Fibroblast of lung (primary cell): ENCODE results near the gene CYBA. TPM values are rescaled to one million over a fixed set of nuclear protein-coding genes. Genes with fewer than 3 reads are reported as not detected.

Source experiments
- DNase-seq, 2 donors: peaks; one replicate each; pipeline versions ENCODE4 v3.0.0 to v3.0.0-alpha.2; 2010; ENCODE audit warnings: low read depth in 2 of 2
- H2AFZ ChIP-seq: 2 replicates; pipeline ENCODE4 v1.5.1; 2012; ENCODE audit warnings: low read length, control low read depth, inconsistent platforms
- H3K27ac ChIP-seq: 2 replicates; pipeline ENCODE4 v1.5.1; 2011; ENCODE audit warnings: low read length, control low read depth; ENCODE audit not compliant: insufficient read depth
- H3K27me3 ChIP-seq: 2 replicates; pipeline ENCODE4 v1.5.1; 2011; ENCODE audit warnings: mild to moderate bottlenecking, low read length; ENCODE audit not compliant: control insufficient read depth, insufficient read depth
- H3K36me3 ChIP-seq: 2 replicates; pipeline ENCODE4 v1.5.1; 2011; ENCODE audit warnings: low read length; ENCODE audit not compliant: control insufficient read depth, insufficient read depth
- H3K4me1 ChIP-seq: 2 replicates; pipeline ENCODE4 v1.5.1; 2011; ENCODE audit warnings: low read length; ENCODE audit not compliant: control insufficient read depth, insufficient read depth; ENCODE audit errors: extremely low read depth
- H3K4me2 ChIP-seq: 2 replicates; pipeline ENCODE4 v1.5.1; 2011; ENCODE audit warnings: low read length, control low read depth; ENCODE audit not compliant: insufficient read depth; ENCODE audit errors: extremely low read depth
- H3K4me3 ChIP-seq, 4 experiments: fragments of 200-600 bp in 1 of 4; sonication (generic) in 1 of 4; replicated peaks in 1 of 4; 2 replicates each; pipeline ENCODE4 v1.5.1; 2011 to 2016; ENCODE audit warnings: low read length in 4 of 4, low read depth in 3 of 4, mild to moderate bottlenecking in 3 of 4, control low read depth in 2 of 4, inconsistent platforms in 1 of 4, mixed read lengths in 1 of 4; ENCODE audit not compliant: insufficient read depth in 1 of 4; ENCODE audit errors: control extremely low read depth in 1 of 4
- H3K79me2 ChIP-seq: 2 replicates; pipeline ENCODE4 v1.5.1; 2012; ENCODE audit warnings: mild to moderate bottlenecking, low read length, inconsistent platforms; ENCODE audit not compliant: control insufficient read depth, insufficient read depth
- H3K9ac ChIP-seq: 2 replicates; pipeline ENCODE4 v1.5.1; 2011; ENCODE audit warnings: mild to moderate bottlenecking, low read length, control low read depth; ENCODE audit not compliant: insufficient read depth
- H3K9me3 ChIP-seq: 2 replicates; pipeline ENCODE4 v1.5.1; 2012; ENCODE audit warnings: low read depth, low read length; ENCODE audit not compliant: control insufficient read depth, insufficient read depth
- H4K20me1 ChIP-seq: 2 replicates; pipeline ENCODE4 v1.5.1; 2011; ENCODE audit warnings: low read length; ENCODE audit not compliant: control insufficient read depth, insufficient read depth; ENCODE audit errors: extremely low read depth
- CTCF ChIP-seq, 2 donors: IDR thresholded peaks in 1 of 2; conservative IDR thresholded peaks in 1 of 2; 1 replicate in 1 of 2; 2 replicates in 1 of 2; pipeline ENCODE4 v1.5.1; 2011 to 2012; ENCODE audit warnings: low read length in 2 of 2, control low read depth in 1 of 2, inconsistent platforms in 1 of 2, low read depth in 1 of 2, mild to moderate bottlenecking in 1 of 2
- EZH2 ChIP-seq: IDR thresholded peaks from 2 replicates; pipeline ENCODE4 v1.5.1; 2012; ENCODE audit warnings: low read length, control low read depth, mild to moderate bottlenecking; ENCODE audit errors: missing control alignments
- polyA plus RNA-seq, 2 donors: library from polyadenylated mRNA; depleted of rRNA in 1 of 2; stranded (reverse) in 1 of 2; unstranded in 1 of 2; fragments of >200 nt; gene quantifications; 2 replicates each; pipeline ENCODE4 v1.2.1, GENCODE V29; 2011 to 2012; ENCODE audit warnings: missing spikeins in 1 of 2
- total RNA-seq: library from RNA; depleted of rRNA; stranded (reverse); fragments of >200 nt; gene quantifications from 2 replicates; pipeline ENCODE4 v1.2.1, GENCODE V29; 2014

CYBA gene
- total and polyA plus RNA-seq, 2 donors (not counting 1 experiment from before 2014, with no cell fraction given): 74.7 to 124 TPM

DNA sequence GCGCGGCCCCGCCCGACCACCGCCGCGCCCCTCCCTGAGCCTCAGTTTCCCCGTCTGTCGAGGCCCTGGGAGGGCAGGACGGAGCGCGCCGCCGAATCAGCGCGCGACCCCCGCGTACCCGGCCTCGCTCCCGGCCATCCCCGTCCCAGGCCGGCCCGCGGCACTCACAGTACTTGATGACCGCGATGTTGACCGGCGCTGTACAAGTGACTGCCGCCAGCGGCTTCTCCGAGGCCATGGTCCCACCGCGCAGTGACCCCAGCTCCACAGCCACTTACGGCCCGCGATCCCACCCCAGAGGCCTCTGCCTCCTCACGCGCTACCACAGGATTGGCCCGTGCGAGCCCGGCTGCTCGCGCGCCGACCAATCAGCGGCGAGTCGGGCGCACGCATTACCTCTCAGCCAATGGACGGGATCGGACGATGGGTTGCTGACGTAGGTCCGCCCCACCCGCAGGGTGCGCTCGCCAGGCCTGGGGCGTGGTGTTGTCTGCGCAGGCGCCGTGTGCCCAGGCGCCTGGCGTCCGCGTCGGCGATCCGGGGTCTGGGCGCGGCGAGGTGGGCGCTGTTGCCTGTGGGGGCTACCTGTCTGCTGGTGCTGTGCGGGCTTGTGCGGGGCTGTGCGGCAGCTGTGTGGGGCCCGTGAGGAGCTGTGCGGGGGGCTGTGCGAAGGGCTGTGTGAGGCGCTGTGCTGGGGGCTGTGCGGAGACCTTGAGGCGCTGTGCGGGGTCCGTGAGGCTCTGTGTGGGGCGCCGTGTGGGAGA is 12.2 kb upstream of the CYBA start, which contains the start of gene MVD:
MVD (minus strand) TSS at position 249 of the 764 bp plus-strand sequence; CDS start at position 238, 11 bp downstream.
- Histone ChIP-seq H3K27ac (peak within 1 kb of the TSS; percentile 92), H3K27me3 (no peaks in the 10 kb centered on the region)

DNA sequence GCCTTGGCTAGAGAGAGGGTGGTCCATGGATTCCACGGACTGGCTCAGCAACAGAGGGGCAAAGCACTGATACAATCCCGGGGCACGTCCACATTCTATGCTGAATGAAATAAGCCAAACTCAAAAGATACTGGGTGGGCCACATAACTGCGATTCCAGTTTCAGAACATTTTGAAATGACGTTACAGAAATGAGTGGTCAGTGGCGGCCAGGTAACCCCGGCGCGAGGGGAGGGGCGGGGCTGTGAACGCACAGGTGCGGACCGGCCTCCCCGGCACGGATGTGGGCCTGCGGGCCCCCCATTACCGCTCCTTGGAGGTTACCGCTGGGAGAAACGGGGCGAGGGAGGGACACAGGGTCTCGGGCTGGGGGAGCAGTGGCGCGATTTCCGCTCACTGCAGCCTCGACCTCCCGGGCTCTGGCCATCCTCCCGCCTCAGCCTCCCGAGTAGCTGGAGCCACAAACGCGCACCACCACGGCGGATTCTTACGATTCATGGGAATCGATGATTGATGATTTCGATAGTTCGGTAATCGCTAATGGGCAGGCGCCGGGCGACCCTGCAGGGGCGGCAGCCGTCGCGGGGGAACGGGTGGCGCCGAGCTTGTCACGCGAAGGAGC is 11.5 kb upstream of the CYBA start:
- peak overlapping the region; percentile 78 for H3K9ac ChIP-seq
- H3K36me3 ChIP-seq: peaks cover 11% of the 10 kb centered on the region
- no peak for DNase-seq
- no peak for TF ChIP-seq CTCF (conservative IDR thresholded peaks at IDR 0.05 in 1 of 2, IDR thresholded peaks at IDR 0.05 in 1 of 2; ENCODE audit: low read depth in 1 of 2, low read length in 2 of 2)
- H3K4me1 ChIP-seq: no peaks in the 10 kb centered on the region
- H3K79me2 ChIP-seq: peaks cover 33% of the 10 kb centered on the region
- H3K27ac ChIP-seq: peak overlapping the region; percentile 92
- no peaks in the 10 kb centered on the region for H3K9me3 ChIP-seq
- H4K20me1 ChIP-seq: no peaks in the 10 kb centered on the region
- peak overlapping the region; percentile 71 to 96 (median 87) for H3K4me3 ChIP-seq
- peak overlapping the region; percentile 43 for H2AFZ ChIP-seq
- H3K4me2 ChIP-seq: peak overlapping the region; percentile 92
- H3K27me3 ChIP-seq: no peaks in the 10 kb centered on the region

More for the DNA sequence above, 12.2 kb upstream of the CYBA start, which contains the start of gene MVD:
- Histone ChIP-seq H4K20me1 (no peaks in the 10 kb centered on the region), H3K4me2 (peak within 1 kb of the TSS; percentile 92), H3K9me3 (no peaks in the 10 kb centered on the region), H2AFZ (peak within 1 kb of the TSS; percentile 77), H3K4me1 (no peaks in the 10 kb centered on the region), H3K79me2 (peaks cover 33% of the 10 kb centered on the region), H3K36me3 (peaks cover 5% of the 10 kb centered on the region), H3K9ac (peak within 1 kb of the TSS; percentile 79), H3K4me3 (peak within 1 kb of the TSS; percentile 75 to 96 (median 94))
- DNase-seq: peak; percentile 97 to 98
- TF ChIP-seq CTCF (conservative IDR thresholded peaks at IDR 0.05 in 1 of 2, IDR thresholded peaks at IDR 0.05 in 1 of 2; ENCODE audit: low read depth in 1 of 2, low read length in 2 of 2): no peak
- TF ChIP-seq EZH2: no peak

DNA sequence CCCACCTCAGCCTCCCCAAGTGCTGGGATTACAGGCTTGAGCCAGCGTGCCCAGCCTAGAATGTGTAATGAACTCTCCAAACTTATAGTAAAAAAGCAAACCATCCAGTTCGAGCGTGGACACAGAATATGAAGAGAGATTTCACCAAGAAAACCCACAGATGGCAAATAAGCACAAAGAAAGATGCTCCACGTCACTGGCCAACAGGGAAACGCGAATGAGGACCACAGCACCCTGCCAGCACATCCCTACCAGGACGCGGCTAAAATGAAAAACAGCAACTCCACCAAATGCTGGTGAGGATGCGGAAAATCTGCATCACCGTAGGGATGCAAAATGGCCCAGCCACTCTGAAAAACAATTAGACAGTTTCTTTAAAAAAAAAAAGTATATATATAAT is 10.6 kb upstream of the CYBA start:
- H3K4me2 ChIP-seq: peak overlapping the region; percentile 80
- H3K4me3 ChIP-seq: peak overlapping the region; percentile 11 to 96 (median 52)
- H4K20me1 ChIP-seq: no peaks in the 10 kb centered on the region
- DNase-seq: no peak
- H3K36me3 ChIP-seq: peaks cover 13% of the 10 kb centered on the region
- H3K4me1 ChIP-seq: no peaks in the 10 kb centered on the region
- H3K27me3 ChIP-seq: no peaks in the 10 kb centered on the region
- no peaks in the 10 kb centered on the region for H3K9me3 ChIP-seq
- TF ChIP-seq CTCF (conservative IDR thresholded peaks at IDR 0.05 in 1 of 2, IDR thresholded peaks at IDR 0.05 in 1 of 2; ENCODE audit: low read depth in 1 of 2, low read length in 2 of 2): no peak
- TF ChIP-seq EZH2: no peak
- no peak overlapping the region for H3K9ac ChIP-seq
- H3K79me2 ChIP-seq: peaks cover 33% of the 10 kb centered on the region
- no peak overlapping the region for H3K27ac ChIP-seq
- no peak overlapping the region for H2AFZ ChIP-seq
